IPS-18a (cell line): ENCODE results near the gene C21orf58.

Experiments used
- H3K27ac ChIP-seq: one replicate; pipeline ENCODE4 v1.5.1; 2013; ENCODE audit warnings: low read length
- H3K27me3 ChIP-seq: one replicate; pipeline ENCODE4 v1.6.1; 2013; ENCODE audit warnings: mild to moderate bottlenecking, low read length; ENCODE audit not compliant: control insufficient read depth, insufficient read depth
- H3K36me3 ChIP-seq: one replicate; pipeline ENCODE4 v1.6.1; 2013; ENCODE audit warnings: low read depth, low read length; ENCODE audit not compliant: control insufficient read depth
- H3K4me1 ChIP-seq: one replicate; pipeline ENCODE4 v1.6.1; 2013; ENCODE audit warnings: low read depth, low read length; ENCODE audit not compliant: control insufficient read depth
- H3K4me3 ChIP-seq: one replicate; pipeline ENCODE4 v1.5.1; 2013; ENCODE audit warnings: low read length
- H3K9ac ChIP-seq: one replicate; pipeline ENCODE4 v1.6.1; 2013; ENCODE audit warnings: mild to moderate bottlenecking, low read length, moderate library complexity
- H3K9me3 ChIP-seq: one replicate; pipeline ENCODE4 v1.6.1; 2013; ENCODE audit warnings: low read depth, low read length; ENCODE audit not compliant: control insufficient read depth

Gene C21orf58

DNA sequence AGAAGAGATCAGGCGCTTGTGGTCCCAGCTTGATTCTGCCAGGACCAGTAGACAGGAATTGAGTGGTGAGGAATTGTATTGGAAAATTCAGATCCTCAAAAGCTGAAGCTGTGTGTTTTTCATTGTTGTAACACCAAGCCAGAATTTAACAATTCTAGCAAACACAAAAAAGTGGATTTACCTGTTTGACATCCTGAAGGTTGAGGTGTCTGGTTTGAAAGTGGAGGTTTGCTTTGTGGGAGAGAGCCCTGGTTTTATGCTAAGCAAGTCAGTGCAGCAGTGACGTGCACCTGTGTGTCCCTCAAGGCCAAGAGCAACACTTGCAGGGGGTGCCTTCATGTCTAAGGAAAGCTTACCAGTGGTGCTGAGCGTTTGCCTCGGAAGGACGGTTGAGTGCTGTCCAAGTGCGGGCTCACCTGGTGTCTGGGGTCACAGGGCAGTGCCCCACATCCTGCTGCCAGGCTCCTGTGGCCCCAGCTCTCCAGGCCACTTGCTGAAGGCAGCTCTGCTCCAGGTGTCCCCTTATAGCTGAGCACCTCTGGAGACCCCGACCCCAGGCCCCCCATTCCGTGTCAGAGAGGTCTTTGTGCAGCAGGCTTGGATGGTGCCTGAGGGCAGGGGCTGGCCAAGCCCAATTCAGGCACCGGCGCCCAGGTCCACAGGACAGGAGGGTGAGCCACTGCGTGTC lies 27.9 kb upstream of the C21orf58 start:
- no peak overlapping the region for H3K27ac ChIP-seq
- H3K27me3 ChIP-seq = no peaks in the 10 kb centered on the region
- no peak overlapping the region for H3K4me3 ChIP-seq
- no peaks in the 10 kb centered on the region for H3K4me1 ChIP-seq
- no peak overlapping the region for H3K9ac ChIP-seq
- peaks cover 77% of the 10 kb centered on the region for H3K36me3 ChIP-seq
- H3K9me3 ChIP-seq = no peaks in the 10 kb centered on the region

DNA sequence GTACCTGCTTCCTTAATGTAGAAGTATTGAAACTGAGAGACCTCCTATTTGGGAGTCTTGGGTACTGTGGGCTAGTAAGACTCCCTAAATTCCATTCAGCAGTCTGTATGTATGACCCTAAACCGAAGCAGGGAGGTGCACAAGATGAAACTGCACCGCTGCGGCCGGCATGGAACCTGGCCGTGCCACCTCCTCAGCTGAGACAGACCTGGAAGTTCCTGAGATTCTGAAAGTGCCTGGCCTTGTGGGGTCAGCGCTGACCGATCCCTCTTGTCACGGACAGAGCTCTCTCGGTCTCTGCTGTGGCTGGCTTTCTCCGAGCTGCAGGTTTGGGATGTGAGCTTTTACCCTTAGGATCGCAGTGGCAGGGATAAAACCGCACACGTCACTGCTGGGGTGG lies 27.3 kb upstream of the C21orf58 start:
- H3K4me1 ChIP-seq = no peaks in the 10 kb centered on the region
- H3K4me3 ChIP-seq = no peak overlapping the region
- no peak overlapping the region for H3K9ac ChIP-seq
- no peaks in the 10 kb centered on the region for H3K9me3 ChIP-seq
- H3K36me3 ChIP-seq = peaks cover 81% of the 10 kb centered on the region
- H3K27ac ChIP-seq = no peak overlapping the region
- no peaks in the 10 kb centered on the region for H3K27me3 ChIP-seq

DNA sequence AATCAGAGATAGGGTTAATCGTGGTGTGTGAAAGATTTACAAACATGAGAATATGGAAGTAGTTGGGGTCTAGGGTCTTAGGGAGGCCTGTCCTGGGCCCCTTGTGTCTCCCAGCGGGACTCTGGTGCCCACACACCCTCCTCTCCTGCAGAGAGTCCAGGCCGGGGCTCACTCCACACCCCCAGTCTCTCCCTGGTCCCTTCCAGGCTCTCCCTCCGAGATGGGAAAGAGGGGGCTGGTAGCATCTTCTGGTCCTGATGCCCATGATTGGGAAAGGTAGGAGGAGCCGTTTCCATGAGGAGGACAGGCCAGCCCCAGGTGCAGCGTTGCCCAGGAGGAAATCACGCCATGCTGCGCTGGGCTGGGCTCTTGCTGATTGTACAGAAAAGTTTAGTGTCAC lies 26.9 kb upstream of the C21orf58 start:
- H3K9ac ChIP-seq = no peak overlapping the region
- H3K36me3 ChIP-seq = peaks cover 85% of the 10 kb centered on the region
- no peaks in the 10 kb centered on the region for H3K9me3 ChIP-seq
- H3K4me1 ChIP-seq = no peaks in the 10 kb centered on the region
- no peak overlapping the region for H3K4me3 ChIP-seq
- no peak overlapping the region for H3K27ac ChIP-seq
- H3K27me3 ChIP-seq = no peaks in the 10 kb centered on the region

DNA sequence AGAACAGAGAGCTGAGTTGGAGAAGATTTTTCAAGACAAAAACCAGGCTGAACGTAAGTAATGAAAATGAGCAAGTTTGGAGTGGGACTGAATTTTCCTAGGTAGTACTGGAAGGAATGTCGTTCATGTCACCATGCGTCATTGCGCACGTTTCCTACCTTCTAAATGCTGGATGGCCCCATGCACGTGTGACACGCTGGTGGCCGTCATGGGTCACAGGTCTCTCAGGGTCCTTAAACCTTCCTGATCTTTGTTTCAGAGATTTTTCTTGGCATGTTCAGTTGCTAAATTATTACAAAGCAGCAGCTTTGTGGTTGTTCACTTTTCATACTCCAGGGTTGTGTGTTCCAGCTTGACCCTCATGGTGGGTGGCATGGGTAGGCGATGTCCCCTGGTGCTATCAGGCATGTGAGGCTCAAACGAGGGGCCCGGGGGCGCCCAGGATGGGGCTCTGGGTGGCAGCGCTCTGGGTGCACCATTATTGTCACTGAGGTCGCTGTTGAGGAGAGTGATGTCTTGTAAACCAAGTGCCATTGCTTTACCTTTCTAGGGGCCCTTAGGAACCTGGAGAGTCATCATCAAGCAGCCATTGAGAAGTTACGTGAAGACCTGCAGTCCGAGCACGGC lies 25.6 kb upstream of the C21orf58 start:
- Histone ChIP-seq H3K4me3 (no peak overlapping the region), H3K36me3 (peaks cover 74% of the 10 kb centered on the region), H3K27ac (no peak overlapping the region), H3K9ac (no peak overlapping the region), H3K27me3 (no peaks in the 10 kb centered on the region), H3K4me1 (no peaks in the 10 kb centered on the region), H3K9me3 (no peaks in the 10 kb centered on the region)

DNA sequence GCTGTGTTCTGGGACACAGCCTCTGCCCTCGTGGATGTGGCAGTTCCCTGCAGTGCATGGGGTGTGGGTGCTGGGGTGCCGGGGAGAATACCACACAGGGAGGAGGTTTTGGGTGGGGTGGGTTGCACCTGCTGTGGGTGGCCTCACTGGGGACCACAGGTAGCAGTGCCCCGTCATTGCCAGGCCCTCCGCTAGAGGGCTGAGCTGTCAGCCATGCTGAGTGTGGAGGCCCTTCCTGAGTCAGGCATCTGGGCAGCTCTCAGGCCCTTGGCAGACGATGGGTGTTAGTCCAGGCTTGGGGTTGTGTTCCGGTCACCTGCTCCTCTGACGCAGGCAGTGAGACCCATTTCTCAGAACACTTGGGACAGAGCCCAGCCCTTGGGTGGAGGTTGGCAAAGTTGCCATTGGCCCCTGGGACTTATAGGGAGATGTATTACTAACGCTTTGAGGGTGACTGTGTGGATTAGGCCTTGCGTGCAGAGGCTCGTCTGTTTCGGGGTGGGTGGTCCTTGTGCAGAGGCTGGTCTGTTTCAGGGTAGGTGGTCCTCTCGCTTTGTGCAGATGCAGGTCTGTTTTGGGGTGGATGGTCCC lies 24.2 kb upstream of the C21orf58 start:
- Histone ChIP-seq H3K36me3 (peaks cover 60% of the 10 kb centered on the region), H3K4me1 (no peaks in the 10 kb centered on the region), H3K9ac (no peak overlapping the region), H3K27ac (no peak overlapping the region), H3K4me3 (no peak overlapping the region), H3K9me3 (no peaks in the 10 kb centered on the region), H3K27me3 (no peaks in the 10 kb centered on the region)

DNA sequence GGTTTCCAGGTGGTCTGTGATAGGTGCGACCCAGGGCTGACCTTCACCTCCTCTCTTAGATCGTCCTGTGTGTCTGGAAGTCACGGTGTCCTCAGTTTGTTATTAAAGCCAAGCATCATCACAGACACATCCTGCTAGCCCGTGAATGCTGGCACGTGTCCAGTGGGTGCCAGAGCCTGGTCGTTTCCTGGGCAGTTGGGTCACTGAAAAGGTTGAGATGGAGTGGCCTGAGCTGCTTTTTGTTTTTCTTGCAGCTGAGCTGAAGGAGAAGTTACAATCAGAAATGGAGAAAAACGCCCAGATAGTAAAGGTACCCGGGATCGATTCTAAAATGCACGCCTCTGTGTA lies 23.5 kb upstream of the C21orf58 start:
- Histone ChIP-seq H3K27ac (no peak overlapping the region), H3K36me3 (peaks cover 54% of the 10 kb centered on the region)

DNA sequence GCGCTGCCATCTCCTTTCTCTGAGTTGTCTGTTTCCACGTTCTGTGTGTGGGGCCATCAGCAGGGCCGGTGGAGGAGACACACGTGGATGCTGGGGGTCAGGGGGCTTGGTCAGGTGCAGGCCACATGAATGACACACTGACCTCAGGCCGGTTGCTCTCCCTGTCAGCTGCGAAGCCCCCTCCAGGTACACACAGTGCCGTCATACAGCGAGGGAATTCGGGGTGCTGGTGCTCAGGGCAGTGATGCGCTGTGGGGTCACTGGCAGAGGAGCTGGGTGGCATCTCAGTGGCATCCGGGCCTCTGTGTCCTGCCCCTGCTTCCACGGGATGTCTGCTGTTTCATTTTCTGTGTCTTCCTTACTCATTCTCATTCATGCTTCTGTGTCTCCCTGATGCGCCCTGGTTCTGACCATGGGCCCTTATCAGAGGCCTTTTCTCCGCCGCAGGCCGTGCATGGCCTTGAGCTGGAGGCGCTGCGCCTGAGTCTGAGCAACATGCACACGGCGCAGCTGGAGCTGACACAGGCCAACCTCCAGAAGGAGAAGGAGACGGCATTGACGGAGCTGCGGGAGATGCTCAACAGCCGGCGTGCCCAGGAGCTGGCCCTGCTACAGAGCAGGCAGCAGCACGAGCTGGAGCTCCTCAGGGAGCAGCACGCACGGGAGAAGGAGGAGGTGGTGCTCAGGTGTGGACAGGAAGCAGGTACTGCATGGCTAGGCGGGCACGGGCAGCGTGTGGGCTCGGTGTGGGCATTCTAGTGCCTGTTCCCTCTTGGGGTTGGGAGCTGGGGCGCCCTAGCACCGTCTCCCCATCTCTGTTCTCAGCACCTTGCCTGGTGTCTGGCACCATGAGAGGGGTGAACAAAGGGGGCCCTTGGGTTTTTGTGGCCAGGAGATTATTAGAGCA lies 22.9 kb upstream of the C21orf58 start:
- no peak overlapping the region for H3K4me3 ChIP-seq
- H3K27me3 ChIP-seq = no peaks in the 10 kb centered on the region
- H3K27ac ChIP-seq = no peak overlapping the region
- H3K9ac ChIP-seq = no peak overlapping the region
- H3K4me1 ChIP-seq = no peaks in the 10 kb centered on the region
- H3K36me3 ChIP-seq = peaks cover 49% of the 10 kb centered on the region
- H3K9me3 ChIP-seq = no peaks in the 10 kb centered on the region

More for the DNA sequence above, 23.5 kb upstream of the C21orf58 start:
- Histone ChIP-seq H3K4me3 (no peak overlapping the region), H3K27me3 (no peaks in the 10 kb centered on the region), H3K4me1 (no peaks in the 10 kb centered on the region), H3K9ac (no peak overlapping the region), H3K9me3 (no peaks in the 10 kb centered on the region)

DNA sequence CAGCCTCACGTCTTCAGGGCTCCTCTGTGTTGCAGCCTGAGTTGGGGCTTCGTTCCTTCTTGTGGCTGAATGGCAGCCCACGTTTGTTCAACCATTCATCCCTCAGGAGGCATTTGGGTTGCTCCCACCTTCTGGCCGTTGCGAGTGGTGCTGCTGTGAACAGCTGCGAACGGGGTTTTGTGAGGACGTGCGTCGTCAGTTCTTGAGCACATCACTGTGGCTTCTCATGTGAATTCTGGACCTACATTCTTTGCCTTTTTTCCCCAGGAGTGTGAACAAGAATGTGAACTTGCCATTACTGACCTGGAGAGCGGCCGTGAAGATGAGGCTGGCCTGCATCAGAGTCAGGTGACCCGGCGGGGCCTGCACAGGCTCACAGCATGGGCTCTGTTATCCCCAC lies 22.2 kb upstream of the C21orf58 start:
- Histone ChIP-seq H3K4me3 (no peak overlapping the region), H3K36me3 (peaks cover 42% of the 10 kb centered on the region), H3K9me3 (no peaks in the 10 kb centered on the region), H3K27ac (no peak overlapping the region), H3K4me1 (no peaks in the 10 kb centered on the region), H3K9ac (no peak overlapping the region), H3K27me3 (no peaks in the 10 kb centered on the region)

DNA sequence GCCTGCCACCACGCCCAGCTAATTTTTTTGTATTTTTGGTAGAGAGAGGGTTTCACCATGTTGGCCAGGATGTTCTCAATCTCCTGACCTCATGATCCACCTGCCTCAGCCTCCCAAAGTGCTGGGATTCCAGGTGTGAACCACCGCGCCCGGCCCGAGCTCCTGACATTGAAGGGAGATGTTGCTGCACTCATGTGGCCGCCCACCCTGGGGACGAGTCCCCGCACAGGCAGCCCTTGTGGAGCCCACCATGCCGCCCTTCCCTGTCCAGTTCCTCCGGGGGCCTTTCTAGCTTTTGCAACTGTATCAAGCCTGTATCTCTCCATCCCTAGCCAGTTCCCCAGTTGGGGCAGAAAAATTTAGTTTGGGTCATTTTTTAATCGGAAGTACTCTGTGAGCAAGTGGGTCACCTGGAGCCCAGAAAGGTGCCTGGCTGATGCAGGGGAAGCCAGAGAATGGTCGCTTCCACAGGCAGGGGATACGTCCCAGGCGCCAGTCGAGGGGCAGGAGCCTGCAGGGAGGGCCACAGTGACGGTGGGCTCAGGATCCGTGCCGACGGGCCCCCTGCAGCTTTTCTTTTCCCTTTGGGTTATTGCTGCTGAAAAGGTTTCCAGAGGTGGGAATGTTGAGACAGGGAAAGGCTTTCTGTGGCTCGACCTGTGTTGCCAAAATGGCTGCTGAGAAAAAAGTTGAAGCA lies 20.7 kb upstream of the C21orf58 start:
- Histone ChIP-seq H3K4me3 (no peak overlapping the region), H3K9ac (no peak overlapping the region), H3K4me1 (no peaks in the 10 kb centered on the region), H3K27me3 (no peaks in the 10 kb centered on the region), H3K27ac (no peak overlapping the region), H3K9me3 (no peaks in the 10 kb centered on the region), H3K36me3 (peaks cover 33% of the 10 kb centered on the region)

DNA sequence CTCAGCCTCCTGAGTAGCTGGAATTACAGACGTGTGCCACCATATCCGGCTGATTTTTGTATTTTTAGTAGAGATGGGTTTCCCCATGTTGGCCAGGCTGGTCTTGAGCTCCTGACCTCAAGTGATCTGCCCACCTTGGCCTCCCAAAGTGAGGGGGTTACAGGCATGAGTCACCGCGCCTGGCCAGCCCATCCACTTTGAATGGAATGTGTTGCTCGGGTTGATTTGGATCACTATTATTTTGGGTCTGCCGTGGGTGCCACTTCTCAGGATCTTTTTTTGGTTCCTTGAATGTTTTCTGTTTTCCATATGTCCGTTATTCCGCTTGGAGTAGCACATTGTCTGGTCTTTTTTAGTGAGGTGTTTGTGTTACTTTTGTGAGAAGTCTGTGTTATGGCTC lies 17.3 kb upstream of the C21orf58 start:
- H3K27ac ChIP-seq = no peak overlapping the region
- H3K4me1 ChIP-seq = no peaks in the 10 kb centered on the region
- H3K27me3 ChIP-seq = no peaks in the 10 kb centered on the region
- H3K9me3 ChIP-seq = no peaks in the 10 kb centered on the region
- H3K4me3 ChIP-seq = no peak overlapping the region
- H3K36me3 ChIP-seq = peaks cover 29% of the 10 kb centered on the region
- no peak overlapping the region for H3K9ac ChIP-seq

DNA sequence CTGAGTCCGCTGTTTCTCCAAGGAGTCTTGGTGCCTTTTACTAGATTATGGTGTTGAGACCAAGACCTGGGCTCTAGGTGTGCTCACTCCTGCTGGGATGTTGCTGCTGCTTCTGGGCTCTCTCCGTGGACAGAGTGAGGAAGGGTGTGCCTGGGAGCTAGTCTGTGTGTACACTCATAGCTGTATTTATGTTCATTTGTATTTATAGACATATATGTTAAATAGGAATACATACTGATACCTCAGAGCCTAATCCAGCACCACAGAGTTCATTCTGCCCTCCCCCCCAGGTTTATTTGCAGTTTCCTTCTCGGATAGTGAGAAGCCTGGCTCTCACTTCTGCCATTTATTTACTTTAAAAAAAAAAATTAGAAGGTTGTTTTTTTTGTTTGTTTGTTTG lies 12.9 kb upstream of the C21orf58 start:
- no peak overlapping the region for H3K4me3 ChIP-seq
- H3K27me3 ChIP-seq = no peaks in the 10 kb centered on the region
- no peaks in the 10 kb centered on the region for H3K9me3 ChIP-seq
- H3K27ac ChIP-seq = no peak overlapping the region
- peaks cover 47% of the 10 kb centered on the region for H3K36me3 ChIP-seq
- no peak overlapping the region for H3K9ac ChIP-seq
- no peaks in the 10 kb centered on the region for H3K4me1 ChIP-seq
